ENCODE data around the gene ADGRL1.

The ADGRL1 gene

DNA sequence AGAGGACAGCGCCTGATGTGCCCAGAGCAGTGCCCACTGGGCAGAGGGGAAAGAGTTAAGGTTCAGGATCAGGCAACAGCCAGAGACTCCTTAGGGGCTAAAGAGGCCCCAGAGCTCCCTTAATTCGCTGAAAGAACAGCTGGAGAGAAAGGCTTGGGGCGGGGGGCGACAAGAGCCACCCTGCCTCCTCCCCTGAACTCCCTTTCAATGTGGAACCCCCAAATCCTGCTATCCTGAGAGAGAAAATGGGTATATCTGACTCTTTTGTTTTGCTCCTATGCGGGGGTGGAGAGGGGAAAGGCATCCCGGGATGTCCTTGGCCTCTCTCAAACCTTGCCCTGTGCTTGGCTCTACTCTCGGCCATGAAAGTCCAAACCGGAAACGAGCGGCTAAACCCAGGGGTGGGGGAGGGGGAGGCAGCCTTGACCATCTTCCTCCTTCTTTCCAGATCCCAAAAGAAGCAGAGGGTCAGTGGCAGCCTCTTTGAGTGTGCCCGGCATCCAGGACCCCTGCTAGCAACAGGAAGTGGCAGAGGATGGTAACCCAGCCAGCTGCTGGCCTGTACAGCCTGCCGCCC, 93.1 kb downstream of the ADGRL1 start:
- DNase-seq (ENCODE audit: low read depth in 2 of 2) = no peak

DNA sequence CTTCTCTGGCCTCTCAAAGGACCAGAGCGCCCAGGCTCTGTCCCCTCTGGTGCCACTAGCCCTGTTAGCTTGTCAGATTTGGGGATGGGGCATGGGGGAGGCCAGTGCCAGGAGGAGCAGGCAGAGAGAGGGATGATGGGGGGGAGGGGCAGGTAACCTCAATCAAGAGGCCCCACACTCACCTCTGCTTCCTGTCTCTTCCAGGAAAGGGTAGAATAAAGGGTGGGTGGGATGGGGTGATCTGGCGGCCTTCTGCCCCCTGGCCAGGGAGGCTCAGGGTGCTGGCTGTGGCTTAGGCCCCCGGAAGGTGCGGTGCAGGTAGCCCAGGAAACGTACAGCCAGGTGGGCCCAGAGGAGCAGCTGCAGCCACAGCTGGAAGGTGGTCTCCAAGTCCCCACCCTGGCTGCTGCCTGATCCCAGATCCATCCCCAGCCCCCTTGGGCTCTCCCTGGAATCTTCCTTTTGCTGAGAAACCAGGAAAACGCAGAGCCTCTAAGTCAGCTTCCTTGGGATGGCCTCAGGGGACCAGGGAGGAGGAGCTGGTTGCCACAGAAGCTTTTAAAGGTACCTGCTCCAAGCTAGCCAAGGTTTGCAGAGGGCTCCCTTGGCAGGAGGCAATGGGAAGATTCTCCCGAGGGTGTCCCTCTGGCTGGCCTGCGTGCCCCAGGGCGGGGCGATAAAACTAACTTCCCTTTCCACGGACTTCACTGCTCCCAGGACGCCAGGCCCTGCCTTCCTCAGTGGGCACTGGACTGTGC, 93.7 kb downstream of the ADGRL1 start:
- DNase-seq (ENCODE audit: low read depth in 2 of 2) = no peak

DNA sequence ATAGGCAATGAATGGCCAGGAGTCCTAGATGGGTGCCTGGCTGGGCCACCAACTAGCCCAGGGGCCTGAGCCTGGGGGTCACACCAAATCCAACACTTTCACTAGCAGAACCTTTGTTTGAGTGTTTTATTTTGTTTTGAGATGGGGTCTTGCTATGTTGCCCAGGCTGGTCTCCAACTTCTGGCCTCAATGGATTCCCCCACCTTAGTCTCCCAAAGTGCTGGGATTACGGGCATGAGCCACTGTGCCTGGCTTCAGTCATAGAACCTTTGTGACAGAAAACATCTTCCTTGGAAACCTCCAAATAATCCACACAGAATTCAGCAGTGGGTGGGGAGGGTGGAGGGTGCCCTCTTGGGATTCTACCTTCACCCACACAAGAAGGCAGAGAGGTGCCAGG, 94.5 kb downstream of the ADGRL1 start:
- no peak for DNase-seq (ENCODE audit: low read depth in 2 of 2)

DNA sequence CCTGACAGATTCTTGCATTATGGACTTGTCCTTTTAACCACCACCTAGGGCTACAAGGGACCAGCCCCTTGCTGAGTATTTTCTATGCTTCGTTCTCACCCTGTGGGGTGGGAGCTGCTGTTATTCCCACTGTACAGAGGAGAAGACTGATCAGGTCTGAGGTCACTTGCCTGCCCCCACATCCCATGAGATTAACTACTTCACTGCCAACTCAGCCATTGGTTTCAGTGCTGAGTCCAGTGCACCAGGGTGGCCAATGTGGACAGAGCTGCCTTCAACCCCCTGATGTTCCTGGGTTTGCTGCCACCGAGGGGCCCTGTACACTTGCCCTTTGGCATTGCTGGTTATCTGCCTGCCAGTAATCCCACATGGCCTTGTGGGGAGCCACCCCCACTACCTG, 95.3 kb downstream of the ADGRL1 start:
- no peak for DNase-seq (ENCODE audit: low read depth in 2 of 2)

DNA sequence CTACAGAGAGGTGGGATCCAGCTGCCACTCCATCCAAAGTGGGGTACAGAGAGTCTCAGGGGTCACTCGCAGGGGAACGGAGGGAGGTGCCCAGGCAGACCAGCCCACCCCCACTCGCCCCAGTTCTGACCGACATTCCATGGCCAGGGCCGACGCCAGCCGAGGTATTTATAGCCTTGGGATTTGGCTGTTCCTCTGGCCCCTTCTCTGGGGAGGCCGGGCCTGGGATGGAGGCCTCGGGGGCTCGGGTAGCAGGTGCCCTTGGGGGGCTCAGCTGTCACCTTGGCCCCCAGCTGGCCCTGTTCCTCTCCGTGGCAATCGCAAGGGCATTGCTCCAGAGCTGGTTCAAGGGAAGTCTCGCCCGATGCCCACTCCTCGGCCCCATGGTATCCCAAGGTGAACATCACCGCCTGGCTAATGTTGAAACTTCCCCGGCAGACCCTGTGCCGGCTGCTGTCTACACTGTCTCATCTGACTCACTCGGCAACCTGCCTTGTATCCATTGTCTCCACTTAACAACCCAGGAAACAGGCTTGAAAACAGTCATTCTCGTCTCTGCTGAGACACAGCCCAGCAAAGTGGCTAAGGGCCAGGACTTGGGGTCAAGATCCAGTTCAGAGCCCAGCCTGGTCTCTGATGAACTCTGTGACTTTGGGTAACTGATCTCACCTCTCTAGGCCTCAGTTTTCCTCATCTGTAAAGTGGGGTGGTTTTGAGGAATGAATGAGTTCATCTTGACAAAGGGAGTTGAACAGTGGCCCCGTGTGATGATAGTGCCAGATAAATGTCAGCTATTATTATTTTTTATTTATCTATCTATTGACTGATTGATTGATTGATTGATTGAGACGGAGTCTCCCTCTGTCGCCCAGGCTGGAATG, 98.1 kb downstream of the ADGRL1 start:
- DNase-seq (ENCODE audit: low read depth in 2 of 2) = no peak

DNA sequence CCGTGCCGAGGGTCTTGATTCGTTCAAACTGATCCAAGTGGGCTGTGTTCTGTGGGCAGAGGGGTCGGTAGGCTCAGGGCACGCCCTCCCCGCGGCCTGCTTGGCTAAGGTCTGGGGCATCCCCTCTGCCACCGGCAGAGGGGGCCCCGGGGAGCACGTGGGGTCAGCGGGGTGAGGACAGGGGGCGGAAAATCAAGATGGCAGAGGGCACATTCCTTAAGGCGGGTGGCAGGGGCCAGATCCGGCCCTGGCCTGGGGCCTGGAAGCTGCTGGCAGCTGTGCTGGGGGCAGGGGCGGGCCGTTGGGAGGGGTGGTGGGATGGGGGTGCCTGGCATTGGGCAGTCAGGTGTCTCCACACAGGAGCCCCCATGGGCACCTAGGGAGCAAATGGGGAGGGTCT, 99.1 kb downstream of the ADGRL1 start:
- no peak for DNase-seq (ENCODE audit: low read depth in 2 of 2)

DNA sequence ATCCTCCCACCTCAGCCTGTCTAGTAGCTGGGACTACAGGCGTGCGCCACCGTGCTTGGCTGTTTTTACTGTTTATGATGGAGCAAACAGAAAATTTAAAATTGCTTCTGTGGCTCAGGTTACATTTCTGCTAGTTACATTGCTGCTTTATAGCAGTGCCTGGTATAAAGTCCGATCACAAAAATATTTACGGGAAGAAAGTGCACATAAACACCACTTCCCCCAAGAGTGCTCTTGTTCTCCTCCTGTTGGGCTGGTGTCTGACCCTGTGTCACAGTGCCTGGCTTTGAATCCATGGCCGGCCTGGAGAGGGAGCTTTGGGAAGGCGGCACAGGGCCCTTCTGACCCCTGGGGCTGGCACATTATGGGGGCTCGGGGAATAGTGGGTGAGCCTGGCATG, 100.3 kb downstream of the ADGRL1 start:
- DNase-seq (ENCODE audit: low read depth in 2 of 2) = no peak

DNA sequence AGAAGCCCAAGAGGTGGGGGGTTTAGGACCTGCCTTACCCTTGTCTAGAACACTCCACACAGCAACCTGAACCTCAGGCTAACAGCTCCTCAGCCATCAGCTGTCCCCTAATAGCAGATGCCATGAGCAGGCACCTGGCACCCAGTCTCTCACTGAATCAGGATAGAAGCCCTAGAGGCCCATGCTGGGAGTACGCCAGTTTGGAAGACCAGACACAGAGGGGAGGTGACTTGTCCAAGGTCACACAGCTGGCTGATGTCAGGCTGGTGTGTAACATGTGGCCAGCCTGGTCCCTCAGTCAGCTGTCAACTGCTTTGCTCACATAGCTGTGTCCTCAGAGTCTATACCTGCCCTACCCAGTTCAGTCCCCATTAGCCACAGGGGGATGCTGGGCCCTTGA, 102.7 kb downstream of the ADGRL1 start:
- DNase-seq (ENCODE audit: low read depth in 2 of 2) = no peak

DNA sequence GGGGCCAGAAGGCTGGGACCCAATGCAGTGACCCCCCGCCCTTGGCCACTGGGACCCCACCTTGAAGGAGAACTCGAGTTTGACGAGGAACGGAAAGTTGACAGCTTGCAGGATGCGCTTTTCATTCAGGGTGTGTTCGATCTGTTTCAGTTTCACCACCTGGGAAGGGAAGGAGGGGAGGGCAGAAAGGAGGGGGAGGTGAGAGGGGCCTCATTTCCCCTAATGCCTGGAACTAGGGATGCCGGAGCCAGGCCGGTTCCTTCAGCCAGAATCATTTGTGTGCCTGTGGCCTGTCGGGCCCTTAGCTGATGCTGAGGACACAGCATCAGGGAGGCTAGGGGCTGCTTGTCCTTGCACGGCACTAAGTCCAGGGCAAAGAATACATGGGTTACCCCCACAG, 103.2 kb downstream of the ADGRL1 start:
- no peak for DNase-seq (ENCODE audit: low read depth in 2 of 2)

DNA sequence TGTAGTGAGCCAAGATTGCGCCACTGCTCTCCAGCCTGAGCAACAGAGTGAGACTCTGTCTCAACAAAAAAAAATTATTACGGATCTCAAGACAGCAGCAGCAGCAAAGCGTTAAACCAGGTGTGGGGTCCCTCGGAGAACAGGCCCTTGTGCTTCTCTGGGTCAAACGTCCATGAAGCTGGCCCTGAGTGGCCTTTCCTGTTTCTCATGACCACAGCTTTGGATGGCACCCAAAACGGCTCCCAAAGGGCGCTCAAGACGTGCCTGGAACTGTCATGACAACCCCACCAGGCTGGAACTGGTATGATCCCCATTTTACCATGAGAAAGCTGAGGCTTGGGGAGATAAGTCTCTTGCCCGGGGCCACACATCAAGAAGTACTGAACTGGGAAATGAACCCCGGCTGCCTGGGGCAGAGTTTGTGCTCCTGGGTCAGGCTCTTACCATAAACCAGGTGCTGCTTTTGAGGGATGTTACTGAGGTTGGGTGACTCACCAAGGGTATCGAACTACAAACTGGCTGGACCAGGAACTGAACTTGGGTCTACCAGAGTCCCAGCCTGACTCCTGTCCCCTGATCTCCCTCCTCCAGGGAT, 103.8 kb downstream of the ADGRL1 start:
- no peak for DNase-seq (ENCODE audit: low read depth in 2 of 2)

DNA sequence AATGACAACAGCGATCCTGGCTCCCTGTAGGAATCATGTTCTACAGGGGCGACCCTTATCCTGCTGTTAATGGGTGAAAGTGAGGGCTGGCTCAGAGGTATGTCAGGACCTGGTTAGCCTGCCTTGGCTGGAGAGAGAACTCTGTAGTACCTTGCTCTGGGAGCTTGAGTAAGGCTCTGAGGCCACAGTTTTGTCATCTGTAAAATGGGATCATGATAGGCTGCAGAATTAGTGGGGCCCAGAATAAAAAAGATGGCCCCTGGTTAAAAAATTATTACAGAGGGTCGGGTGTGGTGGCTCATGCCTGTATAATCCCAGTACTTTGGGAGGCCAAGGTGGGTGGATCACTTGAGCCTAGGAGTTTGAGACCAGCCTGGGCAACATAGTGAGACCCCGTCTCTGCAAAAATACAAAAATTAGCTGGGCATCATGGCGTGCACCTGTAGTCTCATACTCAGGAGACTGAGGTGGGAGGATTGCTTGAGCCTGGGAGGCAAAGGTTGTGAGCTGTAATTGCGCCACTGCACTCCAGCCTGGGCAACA, 104.9 kb downstream of the ADGRL1 start:
- DNase-seq (ENCODE audit: low read depth in 2 of 2) = no peak
